ENCODE data around the gene VSIG10.

DNA sequence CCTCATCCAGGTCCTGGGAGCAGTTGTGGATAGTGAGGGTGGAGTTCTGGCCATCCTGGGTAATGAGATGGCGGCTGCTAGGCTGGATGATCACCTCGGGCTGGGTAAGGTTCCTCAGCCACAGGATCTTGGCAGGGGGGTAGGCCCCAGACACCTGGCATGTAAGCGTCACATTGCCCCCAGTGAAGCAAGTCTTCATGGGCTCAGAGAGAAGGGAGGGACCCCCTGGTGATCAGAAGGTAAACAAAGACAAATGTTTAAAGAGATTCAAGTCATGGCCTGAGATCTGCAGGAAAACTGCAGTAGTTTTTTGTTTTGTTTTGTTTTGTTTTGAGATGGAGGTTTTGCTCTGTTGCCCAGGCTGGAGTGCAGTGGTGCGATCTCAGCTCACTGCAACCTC, 30.0 kb downstream of the VSIG10 start:
- TF ChIP-seq, protein P1, sequence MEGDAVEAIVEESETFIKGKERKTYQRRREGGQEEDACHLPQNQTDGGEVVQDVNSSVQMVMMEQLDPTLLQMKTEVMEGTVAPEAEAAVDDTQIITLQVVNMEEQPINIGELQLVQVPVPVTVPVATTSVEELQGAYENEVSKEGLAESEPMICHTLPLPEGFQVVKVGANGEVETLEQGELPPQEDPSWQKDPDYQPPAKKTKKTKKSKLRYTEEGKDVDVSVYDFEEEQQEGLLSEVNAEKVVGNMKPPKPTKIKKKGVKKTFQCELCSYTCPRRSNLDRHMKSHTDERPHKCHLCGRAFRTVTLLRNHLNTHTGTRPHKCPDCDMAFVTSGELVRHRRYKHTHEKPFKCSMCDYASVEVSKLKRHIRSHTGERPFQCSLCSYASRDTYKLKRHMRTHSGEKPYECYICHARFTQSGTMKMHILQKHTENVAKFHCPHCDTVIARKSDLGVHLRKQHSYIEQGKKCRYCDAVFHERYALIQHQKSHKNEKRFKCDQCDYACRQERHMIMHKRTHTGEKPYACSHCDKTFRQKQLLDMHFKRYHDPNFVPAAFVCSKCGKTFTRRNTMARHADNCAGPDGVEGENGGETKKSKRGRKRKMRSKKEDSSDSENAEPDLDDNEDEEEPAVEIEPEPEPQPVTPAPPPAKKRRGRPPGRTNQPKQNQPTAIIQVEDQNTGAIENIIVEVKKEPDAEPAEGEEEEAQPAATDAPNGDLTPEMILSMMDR (IDR thresholded peaks at IDR 0.05): no peak
- TF ChIP-seq POLR2A (IDR thresholded peaks at IDR 0.05): no peak
